Measurements from ENCODE around the gene TARS3. TPM values are rescaled to one million over a fixed set of nuclear protein-coding genes. Genes with fewer than 3 reads are reported as not detected.

Gene TARS3
- total and polyA plus RNA-seq, 2 donors: 11.0 to 31.2 TPM

DNA sequence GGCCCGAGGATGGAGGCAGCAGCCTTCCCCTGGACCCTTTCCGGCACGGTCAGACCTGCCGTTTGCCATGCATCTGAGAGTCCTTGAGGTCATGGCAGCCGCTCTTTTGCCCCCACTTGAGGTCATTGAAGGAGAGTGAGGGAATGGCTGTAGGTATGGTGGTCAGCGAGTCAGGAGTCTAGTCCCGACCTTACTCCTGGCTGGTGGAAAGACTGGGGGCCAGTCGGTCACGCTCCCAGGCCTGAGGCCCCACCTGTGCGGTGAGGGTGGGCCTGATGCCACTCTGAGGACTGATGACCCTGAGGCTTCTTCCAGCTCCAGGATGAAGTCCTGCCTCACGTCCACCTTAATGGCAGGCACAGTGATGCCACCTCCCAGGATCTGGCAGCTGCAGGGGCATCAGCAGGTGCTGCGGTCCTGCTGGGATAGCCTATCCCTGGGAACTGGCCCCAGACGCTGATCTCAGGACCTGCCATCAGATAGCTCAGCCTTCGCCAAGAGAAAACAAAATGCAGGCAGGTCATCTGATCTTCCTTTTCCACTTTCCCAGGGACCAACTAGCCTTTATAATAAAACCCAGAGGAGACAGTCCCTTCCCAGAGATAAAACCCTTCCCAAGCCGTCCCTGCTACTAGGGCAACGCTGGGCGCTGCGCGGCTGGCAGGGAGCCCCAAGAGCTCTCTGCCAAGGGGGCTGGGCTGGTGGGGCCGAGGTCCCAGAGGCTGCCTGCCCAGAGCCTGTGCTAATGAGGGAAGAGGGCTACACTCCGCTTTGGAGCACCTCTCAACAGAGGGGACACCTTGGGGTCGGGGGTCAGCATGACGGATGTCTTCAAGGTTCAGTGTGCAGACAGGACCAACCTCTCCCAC is 114.3 kb downstream of the TARS3 start:
- no peaks in the 10 kb centered on the region for H3K36me3 ChIP-seq (ENCODE audit: insufficient read depth)
- 86% methylated on average over 23 of the region's 23 CpGs for WGBS
- H3K4me3 ChIP-seq (ENCODE audit: low read depth, low read length): no peak overlapping the region
- H3K4me1 ChIP-seq (ENCODE audit: insufficient read depth): no peaks in the 10 kb centered on the region
- H3K27ac ChIP-seq (ENCODE audit: low read depth): no peak overlapping the region
- DNase-seq (ENCODE audit: extremely low spot score): no peak

DNA sequence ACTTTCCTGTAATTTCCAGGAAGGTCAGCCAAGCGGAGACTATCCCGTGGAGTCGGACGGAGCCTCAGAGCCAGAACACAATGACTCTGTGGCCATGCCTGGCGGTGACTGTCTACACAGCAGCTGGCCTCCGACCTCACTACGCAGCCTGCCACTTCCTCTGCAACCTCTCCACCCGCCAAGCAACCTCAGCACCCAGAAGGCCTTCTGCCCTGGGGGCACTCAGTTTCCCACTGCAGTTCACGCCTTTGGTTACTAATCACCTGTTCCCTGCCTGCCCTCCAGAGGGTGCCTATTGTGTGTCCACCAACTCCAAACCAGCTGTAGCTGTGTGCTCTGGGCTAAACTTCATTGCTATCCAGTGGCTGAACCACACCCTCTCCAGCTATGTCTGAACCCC is 116.1 kb downstream of the TARS3 start:
- Histone ChIP-seq H3K36me3 (ENCODE audit: insufficient read depth) (no peaks in the 10 kb centered on the region), H3K4me1 (ENCODE audit: insufficient read depth) (no peaks in the 10 kb centered on the region), H3K27ac (ENCODE audit: low read depth) (no peak overlapping the region), H3K4me3 (ENCODE audit: low read depth, low read length) (no peak overlapping the region)
- WGBS: 75% methylated on average over 9 of the region's 9 CpGs
- DNase-seq (ENCODE audit: extremely low spot score): no peak

DNA sequence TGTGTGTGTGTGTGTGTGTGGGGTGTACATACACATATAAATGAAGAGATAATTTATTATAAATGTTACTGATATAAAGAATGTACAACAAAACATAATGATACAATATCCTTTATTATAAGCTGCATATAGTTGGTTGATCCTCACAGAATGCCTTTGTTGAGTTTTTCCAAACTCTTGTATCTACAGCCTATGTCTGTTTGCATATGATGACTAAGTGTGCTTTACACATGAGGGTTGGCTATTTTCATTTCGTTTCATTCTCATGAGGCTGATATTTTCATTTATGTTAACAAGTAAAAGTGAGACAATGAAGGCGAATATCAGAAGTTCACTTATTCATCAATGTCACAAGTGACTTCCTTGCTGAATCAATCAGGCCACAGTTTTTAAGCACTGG is 117.2 kb downstream of the TARS3 start:
- 80% methylated on average over 2 of the region's 2 CpGs for WGBS
- no peak overlapping the region for H3K4me3 ChIP-seq (ENCODE audit: low read depth, low read length)
- H3K27ac ChIP-seq (ENCODE audit: low read depth): no peak overlapping the region
- H3K36me3 ChIP-seq (ENCODE audit: insufficient read depth): no peaks in the 10 kb centered on the region
- H3K4me1 ChIP-seq (ENCODE audit: insufficient read depth): no peaks in the 10 kb centered on the region
- no peak for DNase-seq (ENCODE audit: extremely low spot score)

DNA sequence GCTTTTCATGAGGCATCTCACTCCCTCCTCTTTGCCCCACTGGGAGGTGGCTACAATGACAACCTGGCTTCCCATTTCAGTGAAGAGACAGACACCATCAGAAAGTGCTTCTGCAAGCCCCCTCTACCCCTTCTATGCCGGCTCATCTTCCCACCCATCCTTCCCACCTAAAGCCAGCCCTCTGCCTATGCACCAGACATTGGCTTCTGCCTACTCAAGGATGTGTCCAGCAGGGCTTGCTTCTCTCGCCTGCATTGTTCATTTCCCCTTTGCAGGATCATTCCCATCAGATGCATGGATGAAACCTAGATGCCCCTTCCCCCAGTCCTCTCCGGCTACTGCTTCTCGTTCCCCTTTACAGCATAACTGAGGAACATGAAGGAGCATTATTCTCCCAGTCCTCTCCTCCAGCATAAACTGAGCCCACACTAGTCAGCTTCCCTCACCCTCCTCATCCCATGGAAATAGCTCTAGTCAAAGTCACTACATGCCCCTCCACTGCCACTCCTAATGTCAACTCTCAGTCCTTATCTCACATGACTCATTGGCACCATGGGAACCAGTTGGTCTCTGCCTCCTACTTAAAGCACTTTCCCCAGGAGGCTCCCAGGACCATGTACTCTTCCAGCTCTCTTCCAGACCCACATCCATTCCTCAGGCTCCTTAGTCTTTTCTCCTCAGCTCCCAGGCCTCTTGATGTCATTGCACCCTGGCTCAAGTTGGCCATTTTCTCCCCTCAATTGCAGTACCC is 120.0 kb downstream of the TARS3 start:
- Histone ChIP-seq H3K4me1 (ENCODE audit: insufficient read depth) (no peaks in the 10 kb centered on the region), H3K27ac (ENCODE audit: low read depth) (no peak overlapping the region), H3K36me3 (ENCODE audit: insufficient read depth) (no peaks in the 10 kb centered on the region), H3K4me3 (ENCODE audit: low read depth, low read length) (no peak overlapping the region)
- whole genome bisulfite sequencing: 83% methylated on average over 4 of the region's 4 CpGs
- no peak for DNase-seq (ENCODE audit: extremely low spot score)

Small RNA genes within 50 kb of the gene (small RNA-seq; reads per million reads assigned to genes)
- gene RN7SL209P (not detected), gene RNU6-807P (not detected)

Other genes with a start within 250 kb of the TARS3 start
- 14.1 TPM for gene PCSK6, start 234.8 kb downstream of the TARS3 start, total RNA-seq
- 2.5 TPM for gene PCSK6, start 234.8 kb downstream of the TARS3 start, polyA plus RNA-seq
- gene TM2D3, start 72.1 kb downstream of the TARS3 start, total RNA-seq: 57.0 TPM
- 52.0 TPM for gene TM2D3, start 72.1 kb downstream of the TARS3 start, polyA plus RNA-seq
- gene OR4F6, start 79.0 kb upstream of the TARS3 start, total RNA-seq: not detected
- not detected for gene OR4F6, start 79.0 kb upstream of the TARS3 start, polyA plus RNA-seq
- gene OR4F15, start 87.7 kb upstream of the TARS3 start, total RNA-seq: not detected
- gene OR4F15, start 87.7 kb upstream of the TARS3 start, polyA plus RNA-seq: not detected

Measured in urinary bladder (tissue), 4 donors.